HG02623 (cell line): ENCODE measurements around the gene CBX4.

Source experiments
- ATAC-seq: cut with Tn5 transposase; IDR thresholded peaks from one replicate; pipeline ENCODE4 v1.9.1; 2021; ENCODE audit warnings: moderate library complexity; ENCODE audit not compliant: unreplicated experiment

The CBX4 gene

DNA sequence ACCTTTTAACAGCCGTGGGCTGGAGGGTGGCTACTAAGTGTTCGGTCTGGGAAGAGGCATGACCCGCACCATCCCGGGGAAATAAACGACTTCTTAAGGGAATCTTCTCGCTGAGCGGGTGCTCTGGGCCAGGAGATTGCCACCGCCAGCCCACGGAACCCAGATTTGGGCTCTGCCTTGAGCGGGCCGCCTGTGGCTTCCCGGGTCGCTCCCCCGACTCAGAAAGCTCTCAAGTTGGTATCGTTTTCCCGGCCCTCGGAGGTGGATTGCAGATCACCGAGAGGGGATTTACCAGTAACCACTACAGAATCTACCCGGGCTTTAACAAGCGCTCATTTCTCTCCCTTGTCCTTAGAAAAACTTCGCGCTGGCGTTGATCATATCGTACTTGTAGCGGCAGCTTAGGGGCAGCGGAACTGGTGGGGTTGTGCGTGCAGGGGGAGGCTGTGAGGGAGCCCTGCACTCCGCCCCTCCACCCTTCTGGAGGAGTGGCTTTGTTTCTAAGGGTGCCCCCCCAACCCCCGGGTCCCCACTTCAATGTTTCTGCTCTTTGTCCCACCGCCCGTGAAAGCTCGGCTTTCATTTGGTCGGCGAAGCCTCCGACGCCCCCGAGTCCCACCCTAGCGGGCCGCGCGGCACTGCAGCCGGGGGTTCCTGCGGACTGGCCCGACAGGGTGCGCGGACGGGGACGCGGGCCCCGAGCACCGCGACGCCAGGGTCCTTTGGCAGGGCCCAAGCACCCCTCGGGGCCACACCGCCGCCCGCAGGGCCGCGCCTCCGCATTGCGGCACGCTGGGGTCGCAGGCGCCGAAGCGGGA, 3.6 kb upstream of the CBX4 start:
- ATAC-seq = no peak

DNA sequence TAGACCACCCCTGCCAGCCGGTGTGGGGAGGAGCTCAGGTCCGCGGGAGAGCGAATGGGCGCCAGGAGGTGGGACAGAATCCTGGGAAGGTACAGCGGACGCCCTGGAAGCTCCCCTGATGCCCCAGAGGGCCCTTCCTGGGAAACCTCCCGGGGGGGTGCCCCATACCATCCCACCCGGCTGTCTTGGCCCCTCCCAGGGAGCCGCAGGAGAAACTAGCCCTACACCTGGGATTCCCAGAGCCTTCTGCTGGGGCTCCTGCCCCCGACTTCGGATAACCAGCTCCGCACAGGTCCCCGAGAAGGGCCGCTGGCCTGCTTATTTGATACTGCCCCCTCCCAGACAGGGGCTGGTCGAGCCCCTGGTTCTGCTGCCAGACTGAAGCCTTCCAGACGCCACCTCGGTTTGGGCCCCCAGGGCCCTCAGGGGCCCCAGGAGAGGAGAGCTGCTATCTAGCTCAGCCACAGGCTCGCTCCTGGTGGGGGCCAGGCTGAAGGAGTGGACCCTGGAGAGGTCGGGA, 3.0 kb upstream of the CBX4 start:
- ATAC-seq = no peak

DNA sequence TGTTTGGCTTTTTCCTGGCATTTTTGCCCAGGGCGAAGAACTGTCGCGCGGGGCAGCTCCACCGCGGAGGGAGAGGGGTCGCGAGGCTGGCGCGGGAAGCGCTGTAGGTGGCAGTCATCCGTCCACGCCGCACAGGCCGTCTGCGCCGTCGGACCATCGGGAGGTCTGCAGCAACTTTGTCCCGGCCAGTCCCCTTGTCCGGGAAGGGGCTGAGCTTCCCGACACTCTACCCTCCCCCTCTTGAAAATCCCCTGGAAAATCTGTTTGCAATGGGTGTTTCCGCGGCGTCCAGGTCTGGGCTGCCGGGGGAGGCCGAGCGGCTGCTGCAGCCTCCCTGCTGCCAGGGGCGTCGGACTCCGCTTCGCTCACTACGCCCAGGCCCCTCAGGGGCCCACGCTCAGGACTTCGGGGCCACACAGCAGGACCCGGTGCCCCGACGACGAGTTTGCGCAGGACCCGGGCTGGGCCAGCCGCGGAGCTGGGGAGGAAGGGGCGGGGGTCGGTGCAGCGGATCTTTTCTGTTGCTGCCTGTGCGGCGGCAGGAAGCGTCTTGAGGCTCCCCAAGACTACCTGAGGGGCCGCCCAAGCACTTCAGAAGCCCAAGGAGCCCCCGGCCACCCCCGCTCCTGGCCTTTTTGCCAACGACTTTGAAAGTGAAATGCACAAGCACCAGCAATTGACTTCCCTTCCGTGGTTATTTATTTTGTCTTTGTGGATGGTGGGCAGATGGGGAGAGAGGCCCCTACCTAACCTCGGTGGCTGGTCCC, 2.3 kb upstream of the CBX4 start:
- no peak for ATAC-seq

DNA sequence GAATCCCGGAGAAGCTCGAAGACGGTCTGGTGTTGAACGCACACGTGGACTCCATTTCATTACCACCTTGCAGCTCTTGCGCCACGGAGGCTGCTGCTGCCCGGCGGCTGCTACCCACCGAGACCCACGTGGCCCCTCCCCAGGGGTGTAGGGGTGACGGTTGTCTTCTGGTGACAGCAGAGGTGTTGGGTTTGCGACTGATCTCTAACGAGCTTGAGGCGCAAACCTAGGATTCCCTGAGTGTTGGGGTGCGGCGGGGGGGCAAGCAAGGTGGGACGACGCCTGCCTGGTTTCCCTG, 1.7 kb upstream of the CBX4 start:
- no peak for ATAC-seq

DNA sequence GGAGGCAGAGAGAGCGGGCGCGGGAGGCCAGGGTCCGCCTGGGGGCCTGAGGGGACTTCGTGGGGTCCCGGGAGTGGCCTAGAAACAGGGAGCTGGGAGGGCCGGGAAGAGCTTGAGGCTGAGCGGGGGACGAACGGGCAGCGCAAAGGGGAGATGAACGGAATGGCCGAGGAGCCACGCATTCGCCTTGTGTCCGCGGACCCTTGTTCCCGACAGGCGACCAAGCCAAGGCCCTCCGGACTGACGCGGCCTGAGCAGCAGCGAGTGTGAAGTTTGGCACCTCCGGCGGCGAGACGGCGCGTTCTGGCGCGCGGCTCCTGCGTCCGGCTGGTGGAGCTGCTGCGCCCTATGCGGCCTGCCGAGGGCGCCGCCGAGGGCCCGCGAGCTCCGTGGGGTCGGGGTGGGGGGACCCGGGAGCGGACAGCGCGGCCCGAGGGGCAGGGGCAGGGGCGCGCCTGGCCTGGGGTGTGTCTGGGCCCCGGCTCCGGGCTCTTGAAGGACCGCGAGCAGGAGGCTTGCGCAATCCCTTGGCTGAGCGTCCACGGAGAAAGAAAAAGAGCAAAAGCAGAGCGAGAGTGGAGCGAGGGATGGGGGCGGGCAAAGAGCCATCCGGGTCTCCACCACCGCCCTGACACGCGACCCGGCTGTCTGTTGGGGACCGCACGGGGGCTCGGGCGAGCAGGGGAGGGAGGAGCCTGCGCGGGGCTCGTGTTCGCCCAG, 1.2 kb upstream of the CBX4 start:
- ATAC-seq = no peak

DNA sequence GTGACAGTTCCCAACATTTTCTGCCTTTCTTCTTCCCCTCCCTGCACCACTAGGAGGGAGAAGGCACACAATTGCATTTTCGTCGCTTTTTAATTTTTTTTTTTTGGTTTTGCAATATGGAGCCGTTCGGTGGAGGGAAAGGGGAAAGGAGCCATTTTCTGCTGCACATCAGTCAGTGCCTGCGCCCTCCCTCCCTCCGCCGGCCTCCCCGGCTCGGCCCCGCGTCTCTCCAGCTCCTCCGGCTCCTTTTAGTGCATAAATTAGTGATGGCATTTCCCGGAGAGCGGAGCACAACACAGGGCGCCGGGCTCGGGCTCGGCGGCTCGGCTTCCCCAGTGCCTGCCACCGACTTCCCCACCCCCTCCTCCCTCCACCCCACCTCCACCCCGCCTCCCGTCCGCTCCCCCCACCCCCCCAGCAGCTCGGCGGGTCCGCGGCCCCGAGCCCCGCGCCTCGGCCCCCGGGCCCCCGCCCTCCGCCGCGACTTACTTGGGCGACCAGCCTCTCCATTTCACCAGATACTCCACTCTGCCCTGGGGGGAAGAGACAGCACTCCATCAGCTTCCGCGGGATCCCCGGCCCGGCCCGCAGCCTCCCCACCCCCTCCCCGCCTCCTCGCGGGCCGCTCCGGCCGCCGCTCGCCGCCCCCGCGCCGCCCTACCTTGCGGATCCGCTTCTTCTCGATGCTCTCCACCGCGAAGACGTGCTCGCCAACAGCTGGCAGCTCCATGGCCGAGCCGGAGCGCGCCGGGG, 542 bp downstream of the CBX4 start:
- ATAC-seq = peak; percentile 16

DNA sequence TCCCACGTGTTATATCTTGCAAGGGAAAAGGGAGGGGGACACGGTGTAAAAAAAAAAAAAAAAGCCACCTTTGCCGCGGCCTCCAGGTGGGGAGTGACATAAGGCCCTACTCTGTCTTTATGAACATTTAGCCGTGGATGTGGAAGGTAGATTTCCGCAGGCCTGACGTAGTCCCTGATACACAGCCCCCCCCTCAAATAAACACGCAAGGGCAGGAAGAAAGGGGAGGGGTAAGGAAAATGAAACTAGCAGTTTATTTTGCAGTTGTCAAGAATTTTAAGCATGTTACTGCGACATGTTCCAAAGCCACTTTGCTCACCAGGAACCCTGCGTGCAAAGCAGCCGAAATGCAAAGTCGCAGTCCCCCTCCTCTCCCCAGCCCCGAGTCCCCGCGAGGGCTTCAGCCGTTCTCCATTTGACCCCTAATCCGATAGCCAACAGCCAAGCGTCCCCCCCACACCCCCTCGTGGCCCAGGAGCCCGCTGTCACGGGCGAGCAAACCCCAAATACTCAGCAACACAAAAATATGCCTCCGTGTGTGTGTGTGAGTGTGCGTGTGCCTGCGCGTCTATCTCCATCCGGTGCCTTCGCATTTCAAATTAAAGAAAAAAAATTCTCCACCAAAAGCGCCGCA, 1.2 kb downstream of the CBX4 start:
- no peak for ATAC-seq

DNA sequence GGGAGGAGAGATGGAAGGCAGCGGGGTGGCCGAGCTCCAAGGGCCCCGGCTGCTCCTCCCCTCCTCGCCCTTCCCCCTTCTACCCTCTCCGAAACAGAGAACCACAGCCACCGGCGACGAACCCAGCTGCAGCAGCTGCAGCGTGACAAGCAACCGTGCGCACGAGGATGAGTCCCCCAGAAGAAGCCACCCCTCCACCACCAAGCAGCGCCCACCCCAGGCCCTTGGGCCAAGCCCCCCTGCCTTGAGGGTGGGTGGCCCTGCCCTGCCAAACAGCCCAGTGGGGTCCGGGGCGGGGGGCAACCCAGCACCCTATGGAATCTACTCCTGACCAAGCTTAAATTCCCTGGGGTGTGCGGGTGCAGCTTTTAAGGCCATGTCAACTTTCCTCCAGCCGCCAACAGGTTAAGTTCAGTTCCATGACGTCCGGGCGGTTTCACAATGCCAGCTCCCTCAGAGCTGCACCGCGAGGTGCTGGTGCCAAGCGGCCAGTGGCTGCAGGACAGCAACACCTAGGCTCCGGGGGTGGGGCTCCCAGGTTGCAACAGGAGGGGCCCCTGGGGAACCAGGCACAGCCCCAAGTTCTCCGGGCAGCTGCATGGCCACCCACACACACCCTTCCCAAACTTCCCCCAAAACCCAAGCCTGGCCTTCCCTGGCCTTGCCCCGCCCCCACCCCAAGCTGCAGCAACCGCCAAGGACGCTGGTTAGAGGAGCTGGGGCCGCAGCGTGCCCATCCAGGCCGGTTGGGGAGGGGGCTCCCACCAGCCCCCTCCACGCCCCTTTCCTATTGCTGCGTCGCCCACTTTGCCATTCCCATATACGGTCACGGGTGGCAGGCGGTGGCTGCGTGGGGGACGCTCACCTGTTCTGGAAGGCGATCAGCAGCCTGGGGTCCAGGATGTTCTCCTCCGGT, 2.0 kb downstream of the CBX4 start:
- ATAC-seq = no peak

DNA sequence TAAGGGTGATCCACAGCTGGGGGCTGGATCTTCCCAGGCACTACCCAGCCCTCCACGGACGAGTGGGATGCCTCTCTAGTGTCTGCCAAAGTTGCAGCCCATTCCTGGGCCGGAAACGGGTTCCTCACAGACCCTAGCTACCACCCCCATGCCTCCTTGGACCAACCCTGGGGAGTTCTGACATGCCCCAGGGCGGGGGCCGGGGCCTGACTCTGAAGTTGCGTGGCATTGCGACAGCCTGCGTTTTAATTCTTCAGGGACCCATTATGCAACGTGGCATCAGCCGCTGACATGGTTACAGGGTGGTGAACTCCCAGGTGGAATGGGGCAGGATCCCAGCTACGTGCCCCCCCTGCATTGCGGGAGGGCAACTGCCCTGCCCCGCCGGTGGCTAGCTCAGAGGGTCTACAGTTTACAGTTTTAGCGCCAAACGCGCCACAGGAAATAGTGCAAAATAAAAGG, 2.7 kb downstream of the CBX4 start:
- no peak for ATAC-seq

DNA sequence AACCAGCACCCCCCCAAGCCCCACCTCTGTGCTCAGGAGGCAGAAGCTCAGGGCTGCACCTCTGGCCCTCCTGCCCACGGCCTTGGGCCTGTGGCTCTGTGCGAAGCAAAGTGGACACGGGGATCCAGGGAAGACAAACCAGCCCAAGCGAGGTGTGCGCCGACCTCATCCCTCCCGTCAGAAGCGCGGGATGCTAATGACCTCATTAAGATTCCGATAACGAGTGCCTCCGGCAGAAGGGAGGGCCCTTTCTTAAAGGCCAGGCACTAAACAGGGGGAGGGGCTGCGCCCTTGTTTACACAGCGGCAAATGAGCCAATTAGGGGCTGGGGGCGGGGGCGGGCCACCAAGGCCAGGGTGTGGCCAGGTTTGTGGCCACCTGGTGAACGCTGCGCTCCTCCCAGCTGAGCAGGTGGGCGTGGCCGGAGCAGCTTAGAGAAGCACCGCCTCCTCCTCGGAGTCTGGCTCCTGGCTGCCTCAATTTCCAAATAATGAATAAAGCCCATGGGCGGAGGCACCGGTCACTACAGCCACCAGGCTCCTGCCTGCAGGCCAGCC, 3.2 kb downstream of the CBX4 start:
- ATAC-seq = no peak

DNA sequence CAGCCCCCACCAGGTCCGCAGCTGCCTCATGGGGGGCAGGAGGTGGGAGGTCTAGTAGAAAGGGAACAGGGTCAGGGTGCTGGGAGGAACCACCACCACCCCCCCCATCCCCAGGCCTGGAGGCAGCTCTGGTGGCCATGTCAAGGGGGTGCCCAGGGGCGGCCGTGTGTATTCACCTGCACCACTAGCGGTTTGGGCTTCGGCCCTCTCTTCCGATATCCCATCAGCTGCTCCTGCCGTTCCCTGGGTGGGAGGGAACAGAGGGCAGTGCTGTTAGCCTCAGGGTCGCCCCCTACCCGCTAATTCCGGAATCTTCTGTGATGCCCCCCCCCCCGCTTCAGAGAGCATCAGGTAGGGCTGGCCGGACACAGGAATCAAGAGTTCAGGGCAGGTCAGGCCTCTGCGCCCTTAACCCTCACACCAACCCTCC, 3.8 kb downstream of the CBX4 start:
- ATAC-seq = no peak

DNA sequence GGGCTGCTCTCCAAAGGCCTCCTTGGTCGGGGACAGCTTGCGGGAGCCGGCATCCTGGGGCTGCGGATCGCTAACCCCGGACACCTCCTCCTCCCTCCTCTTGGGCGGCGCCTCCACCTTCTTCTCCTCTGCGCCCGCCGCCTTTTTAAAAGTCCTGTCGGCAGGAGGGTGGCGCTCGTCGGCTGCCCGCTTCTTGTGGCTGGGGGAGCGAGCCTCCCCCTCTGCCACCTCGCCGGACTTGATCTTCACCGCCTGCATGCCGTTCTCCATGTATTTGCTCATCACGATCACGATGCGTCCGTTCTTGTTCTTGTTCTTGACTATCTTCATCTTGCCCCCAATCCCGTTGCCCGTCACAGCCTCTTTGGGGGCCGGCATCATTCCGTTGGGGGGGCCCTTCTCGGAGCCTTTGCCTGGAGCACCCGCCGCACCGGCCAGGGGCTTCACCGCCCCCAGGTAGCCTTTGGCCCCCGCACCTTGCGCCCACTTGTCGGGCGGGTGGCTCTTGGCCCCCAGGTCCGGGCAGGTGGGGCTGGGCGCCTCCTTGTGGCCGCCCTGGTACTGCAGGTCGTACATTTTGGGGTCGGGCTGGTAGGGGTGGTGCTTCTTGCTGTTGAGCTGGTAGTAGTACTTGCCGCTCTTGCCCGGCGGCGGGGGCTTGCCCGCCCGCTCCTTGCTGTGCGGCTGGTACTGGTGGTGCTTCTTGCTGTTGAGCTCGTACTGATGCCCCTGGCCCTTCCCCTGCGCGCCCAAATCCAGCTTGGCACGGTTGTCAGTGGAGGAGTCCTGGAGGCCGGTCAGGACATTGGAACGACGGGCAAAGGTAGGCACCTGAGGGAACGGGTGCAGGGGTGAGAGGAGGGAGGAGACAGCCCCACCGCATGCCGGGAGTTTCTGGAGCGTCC, 4.4 kb downstream of the CBX4 start:
- ATAC-seq = no peak

DNA sequence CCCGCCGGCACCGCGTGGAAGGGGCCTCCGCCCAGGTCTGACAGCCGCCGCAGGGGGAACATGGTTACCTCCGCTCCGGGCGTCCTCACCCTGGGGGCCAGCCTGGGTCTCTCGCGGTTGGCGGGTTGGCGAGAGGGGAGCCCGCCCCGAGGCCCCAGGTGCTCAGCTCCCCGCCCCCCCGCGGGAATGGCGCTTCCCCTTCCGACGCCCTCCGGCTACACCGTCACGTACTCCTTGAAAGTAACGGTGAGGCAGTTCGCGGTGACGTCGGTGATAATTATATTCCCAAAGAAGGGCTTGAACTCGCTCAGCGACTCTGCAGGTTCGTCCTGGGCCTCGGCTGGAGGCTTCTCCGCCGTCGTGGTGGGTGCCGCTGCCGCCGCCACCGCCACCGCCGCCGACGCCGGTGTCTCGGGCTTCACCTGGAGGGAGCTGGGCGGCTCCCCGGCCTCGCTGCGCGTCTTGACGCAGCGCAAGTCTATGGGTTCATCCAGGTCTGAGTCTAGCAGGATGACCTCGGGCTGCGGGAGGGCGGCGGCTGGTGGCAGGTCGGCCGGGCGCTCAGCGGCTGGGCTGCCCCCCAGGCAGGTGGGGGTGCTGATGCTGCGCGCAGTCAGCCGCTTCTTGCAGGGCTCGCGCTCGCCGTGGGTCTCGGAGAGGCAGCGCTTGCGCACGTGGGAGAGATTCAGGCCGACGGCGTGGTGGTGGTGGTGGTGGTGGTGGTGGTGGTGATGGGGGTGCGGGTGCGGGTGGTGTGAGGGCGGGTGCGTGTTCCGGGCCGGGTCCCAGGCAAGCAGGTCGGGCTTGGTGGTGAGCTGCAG, 5.3 kb downstream of the CBX4 start:
- ATAC-seq = no peak

DNA sequence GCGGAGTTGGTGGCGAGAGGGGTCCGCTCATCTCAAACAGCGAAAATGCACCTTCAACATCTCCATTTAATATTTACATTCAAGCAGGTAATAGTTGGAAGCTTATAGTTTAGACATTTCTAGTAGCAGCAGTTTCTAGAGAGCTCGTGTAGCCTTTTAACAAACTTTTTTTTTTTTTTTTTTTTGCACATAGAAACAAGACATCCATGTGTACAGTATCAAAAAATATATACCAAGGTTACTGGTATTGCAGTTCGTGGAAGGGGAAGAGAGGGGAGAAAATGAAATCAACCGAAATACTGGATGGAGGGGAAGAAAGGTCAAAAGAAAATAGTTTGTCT, 6.2 kb downstream of the CBX4 start:
- ATAC-seq = no peak

DNA sequence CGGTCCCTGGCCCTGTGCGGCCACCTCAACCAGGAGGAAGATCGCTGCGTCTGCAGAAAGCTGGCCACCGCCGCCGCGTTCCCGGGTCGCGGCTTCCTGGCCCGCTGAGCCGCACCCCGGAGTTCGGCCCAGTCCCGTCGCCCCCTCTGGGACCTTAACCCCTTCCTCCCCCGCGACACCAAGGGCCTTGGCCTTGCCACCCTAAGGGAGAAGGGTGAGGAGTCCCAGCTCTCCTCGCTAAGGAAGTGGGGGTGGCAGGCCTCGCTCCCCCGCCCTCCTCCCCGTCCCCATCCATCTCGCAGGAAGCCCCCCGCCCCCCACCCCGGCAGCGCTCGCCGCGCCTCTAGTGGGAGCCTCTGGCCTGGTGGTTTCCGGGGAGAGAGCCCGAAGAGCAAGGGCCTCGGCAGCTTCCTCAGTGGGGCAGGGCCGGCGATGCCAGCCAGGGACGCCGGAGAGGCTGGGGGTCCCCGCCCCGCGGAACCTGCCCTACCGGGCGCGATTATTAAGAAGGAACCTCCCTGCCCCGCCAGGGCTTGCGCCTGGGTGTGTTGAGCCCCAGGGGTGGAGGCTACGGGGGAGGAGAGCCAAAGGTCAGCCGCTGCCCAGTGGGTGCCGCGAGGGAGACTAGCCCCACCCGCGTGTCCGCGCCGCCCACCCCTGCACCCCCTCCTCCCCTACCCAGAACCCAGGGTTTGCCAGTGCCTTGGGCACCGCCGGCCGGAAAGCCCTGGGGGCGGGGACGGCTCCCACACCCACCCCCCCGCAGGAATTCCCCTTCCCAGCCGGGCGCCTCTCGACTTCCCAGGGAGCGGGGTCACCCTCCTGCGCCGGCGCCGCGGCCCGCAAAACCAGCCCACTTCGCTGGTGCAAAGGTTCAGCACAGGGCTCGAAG, 6.8 kb downstream of the CBX4 start:
- ATAC-seq = no peak
